GM21528 (cell line): ENCODE data around the gene PPP2R2C.

Experiments used
- ATAC-seq: cut with Tn5 transposase; IDR thresholded peaks from one replicate; pipeline ENCODE4 v1.9.1; 2021; ENCODE audit warnings: mild to moderate bottlenecking, moderate library complexity; ENCODE audit not compliant: unreplicated experiment, low FRiP score

PPP2R2C gene

DNA sequence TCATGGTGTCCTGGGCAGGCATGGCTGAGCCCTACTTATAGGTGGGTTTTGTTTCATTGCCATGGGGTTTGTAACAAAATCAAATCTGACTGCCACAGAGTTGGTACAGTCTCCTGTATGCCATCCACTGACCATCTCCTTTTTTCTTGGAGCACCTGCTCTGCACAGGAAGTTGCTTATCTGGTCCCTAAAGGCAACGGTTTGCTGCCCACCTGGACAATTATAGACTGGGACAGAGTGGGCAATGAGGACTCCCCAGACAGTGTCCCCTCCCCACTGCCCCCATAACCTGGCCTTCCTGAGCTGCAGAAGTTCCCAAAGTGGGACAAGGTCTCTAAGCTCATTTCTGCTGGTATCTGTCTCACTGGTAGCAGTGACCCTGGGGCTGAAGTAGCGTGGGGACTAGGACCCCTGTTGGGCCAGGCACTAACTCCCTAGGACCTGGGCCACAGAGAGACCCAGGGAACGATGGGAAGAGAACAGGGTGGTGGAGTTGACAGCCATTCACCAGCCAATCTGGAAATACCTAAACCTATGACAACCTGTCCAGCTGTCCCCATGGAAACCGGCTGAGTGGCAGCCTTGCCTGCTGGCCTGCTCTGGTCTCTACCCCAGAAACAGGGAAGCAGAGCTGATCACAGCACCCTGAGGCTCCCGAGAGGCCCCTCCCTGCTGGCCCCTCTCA is 138.1 kb downstream of the PPP2R2C start:
- no peak for ATAC-seq

DNA sequence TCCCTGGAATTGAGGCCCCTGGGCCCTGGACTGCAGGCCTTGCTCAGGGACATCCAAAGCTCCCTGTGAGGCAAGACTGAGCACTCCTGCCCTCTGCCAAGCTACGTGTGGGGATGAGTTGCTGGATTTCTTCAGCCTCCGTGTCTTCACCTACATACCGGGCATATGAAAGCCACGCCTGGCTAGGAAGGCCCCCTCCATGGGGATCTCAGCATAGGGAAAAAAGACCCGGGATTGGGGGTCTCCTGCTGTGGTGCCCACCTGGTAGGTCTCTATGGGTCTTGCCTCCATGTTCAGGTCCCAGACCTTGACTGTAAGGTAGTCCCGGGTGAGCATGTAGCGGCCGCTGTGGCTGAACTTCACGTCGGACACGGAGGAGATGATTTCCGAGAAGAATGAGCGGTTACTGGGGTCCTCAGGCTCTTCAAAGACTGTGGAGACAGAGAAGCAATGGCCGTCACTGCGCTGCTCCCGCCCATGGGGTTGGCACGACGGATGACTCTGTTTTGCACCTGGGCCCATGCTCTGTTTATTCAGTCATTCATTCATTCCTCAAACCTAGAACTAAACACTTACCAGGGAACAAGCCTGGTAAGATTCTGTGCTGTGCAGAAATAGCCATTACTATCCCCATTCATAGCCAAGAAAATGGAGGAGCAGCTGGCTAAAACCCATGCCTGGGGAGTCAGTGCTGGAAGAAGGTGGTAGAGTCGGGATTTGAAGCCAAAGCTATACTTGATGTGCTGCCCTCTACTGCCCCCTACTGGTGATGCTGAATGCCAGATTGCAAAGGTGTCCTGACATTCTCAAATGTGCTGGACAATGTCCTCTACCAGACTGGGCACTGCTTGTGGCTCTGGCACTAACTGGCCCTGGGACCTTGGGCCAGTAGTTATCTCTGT is 138.9 kb downstream of the PPP2R2C start:
- no peak for ATAC-seq

DNA sequence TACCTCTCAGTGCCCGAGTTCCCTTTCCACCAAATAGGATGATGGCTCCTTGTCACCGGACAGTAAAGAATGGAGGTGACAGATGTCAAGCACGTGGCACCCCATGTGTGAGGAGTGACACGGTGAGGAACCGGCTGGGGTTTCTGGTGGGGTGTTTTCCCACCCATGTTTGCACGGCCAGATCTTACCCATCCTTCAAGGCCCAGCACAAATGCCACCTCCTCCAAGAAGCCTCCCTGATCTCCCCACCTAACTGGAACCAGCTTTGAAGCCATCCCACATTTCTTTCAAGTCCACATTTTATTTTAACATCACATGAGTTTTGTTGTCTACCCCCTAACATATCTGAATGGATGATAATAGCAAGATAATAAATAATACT is 139.8 kb downstream of the PPP2R2C start:
- no peak for ATAC-seq

DNA sequence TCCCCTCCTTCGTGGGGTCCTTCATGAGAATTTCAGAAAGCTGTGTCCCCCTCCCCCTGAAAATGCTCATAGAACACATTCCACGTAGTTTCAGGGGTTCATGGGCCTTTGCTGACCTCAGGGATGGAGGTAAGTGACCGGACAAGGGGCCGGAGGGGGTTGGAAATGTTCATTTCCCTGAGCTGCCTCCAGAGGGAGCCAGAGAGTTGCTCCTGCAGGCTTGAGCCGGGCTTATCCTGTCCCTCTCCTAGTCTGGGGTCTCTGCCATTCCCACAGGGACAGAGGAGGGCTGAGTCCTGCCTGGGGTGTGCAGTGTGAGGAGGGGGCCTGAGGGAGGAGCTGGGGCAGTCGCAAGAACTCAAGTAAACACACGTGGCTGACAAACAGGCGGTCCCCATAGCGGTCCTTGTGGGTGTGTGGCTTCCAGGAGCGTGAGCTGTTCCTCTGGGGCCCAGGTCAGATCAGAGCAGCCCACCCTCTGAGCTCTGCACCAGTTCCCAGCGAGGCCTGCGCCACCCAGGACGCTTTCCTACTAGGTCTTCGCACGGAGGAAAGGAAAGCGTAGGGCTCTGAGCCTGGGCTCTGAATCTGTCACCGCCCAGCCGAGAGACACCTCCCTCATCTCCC is 140.3 kb downstream of the PPP2R2C start:
- ATAC-seq, result no peak

DNA sequence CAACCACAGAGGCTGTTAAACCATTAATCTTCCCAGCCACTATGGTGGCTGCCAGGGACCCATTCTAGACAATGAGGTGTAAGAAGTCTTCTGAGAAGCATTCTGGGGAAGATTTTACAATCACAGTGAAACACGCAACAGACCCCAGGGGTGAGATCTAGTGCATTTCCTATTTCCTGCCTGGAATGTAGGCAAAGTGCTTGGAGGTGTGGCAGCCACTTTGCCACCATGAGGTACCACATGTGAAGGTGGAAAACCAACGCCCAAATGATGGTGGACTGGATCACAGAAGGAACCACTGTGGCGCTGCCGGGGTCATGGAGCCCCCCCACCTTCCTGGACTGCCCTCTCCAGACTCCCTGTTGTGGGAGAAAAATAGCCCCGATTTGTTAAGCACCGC is 140.9 kb downstream of the PPP2R2C start:
- no peak for ATAC-seq

DNA sequence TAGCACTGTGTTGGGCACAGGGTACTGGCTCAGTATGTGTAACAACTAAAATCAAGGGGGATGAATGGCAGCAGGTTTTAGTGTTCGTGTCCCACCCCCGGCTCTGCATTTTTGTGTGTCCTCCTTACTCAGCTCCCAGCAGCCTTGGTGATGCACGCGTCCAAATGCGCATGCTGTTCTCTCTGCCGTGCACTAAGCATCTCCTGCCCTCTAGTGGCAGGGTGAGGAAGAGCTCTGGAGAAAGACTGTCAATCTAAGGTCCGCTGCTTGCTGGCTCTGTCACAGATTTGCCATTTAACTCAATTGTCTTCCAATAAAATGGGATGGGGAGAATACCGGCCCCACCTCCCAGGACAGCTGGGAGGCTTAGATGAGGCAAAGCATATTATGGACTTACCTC is 141.4 kb downstream of the PPP2R2C start:
- ATAC-seq, result no peak

DNA sequence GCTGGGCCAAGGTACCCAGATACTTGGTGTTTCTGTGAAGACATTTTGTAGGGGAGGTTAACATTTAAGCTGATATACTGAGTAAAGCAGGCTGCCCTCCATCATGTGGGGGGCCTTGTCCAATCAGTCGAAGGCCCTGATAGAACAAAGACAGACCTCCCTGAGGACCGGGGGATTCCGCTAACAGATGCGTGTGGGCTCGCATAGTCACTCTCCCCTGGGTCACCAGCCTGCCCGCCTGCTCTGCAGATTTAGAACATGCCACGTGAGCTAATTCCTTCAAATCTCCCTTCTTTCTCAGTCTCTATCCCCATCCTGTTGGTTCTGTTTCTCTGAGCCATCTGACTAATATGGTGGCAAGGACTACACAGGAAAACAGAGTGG is 142.0 kb downstream of the PPP2R2C start:
- no peak for ATAC-seq

DNA sequence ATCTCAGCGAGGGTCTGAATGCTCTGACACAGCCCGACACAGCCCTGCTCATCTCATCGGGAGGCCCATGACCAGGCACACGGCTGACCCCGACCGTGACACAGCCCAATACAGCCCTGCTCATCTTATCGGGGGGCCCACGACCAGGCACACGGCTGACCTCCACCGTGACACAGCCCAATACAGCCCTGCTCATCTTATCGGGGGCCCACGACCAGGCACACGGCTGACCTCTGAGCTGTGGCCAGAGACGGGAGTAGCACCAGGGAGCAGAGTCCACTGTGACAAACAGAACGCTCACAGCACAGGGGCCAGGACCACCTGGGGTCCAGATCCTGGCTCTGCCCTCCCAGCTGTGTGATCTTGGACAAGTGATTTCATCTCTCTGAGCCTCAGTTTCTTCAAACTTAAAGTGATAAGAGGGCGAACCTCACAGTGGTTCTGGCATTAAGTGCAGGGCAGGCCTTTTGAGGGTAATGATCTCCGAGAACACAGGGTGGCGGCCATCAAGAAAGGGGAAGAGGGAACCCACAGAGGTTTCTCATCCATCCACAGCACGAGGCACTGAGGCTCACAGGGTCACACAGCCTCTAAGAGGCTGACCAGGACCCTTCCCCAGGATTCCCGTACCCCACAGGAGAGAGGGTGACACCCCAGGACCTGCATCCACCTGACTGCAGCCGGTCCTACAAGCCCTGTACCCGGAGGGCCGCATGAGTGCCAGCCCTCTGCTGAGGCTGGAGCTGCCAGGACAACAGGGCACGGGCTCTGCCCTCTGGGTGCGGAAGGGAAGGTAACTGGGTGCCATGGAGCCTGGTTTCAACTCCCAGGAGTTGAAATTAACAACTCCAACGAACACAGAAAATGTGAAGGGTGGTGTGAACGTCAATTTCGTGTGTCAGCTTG is 142.7 kb downstream of the PPP2R2C start:
- ATAC-seq, result no peak

DNA sequence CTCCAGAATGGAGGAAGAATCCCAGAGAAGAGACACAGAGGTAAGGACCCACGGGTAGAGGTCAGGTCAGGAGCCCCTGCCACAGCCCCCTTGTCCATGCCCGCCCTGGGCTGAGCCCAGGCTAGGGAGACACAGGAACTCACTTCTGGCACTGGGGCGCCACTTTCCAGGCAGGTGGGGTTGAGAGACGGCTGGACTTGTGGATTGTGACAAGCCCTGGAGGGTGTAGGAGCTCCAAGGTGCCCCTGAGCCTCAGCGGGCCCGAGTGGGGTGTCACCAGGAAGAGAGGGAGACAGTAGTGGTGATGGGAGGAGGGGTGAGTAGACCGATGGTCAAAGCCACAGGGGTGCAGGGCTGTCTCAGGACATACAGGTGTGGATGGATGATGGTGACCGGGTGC is 143.9 kb downstream of the PPP2R2C start:
- ATAC-seq, result no peak

DNA sequence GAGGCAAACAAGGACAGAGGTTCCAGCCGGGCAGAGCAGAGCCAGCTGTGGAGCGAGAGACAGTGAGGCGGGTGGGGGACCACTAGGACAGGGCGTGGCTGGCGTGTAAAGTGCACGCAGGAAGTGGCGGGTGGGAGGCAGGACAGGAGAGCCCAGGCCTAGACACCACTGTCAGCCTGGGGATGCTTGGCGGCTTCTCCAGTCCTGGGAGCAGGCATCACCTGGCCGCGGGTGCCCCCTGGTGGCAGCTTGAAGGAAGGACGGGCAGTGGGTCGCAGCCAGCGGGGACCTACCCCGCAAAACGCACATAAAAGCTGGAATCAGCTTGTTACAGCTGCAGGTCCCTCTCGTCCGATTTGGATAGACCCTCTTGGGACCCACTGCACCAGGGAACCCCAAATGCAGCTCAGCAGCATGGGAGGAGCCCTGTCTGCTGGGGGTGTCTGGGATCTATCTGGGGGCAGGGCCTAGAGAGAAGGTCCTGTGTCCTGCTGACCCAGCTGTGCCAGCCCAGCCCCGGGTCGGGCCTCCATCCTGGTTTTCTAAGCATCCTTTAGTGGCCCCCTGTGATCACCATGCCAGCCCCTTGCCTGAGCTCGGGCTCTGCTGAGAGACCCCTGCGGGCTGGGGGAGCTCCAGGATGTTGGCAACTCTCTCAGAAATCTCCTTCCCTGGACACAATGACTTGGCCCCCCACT is 145.0 kb downstream of the PPP2R2C start:
- peak; percentile 45 for ATAC-seq

DNA sequence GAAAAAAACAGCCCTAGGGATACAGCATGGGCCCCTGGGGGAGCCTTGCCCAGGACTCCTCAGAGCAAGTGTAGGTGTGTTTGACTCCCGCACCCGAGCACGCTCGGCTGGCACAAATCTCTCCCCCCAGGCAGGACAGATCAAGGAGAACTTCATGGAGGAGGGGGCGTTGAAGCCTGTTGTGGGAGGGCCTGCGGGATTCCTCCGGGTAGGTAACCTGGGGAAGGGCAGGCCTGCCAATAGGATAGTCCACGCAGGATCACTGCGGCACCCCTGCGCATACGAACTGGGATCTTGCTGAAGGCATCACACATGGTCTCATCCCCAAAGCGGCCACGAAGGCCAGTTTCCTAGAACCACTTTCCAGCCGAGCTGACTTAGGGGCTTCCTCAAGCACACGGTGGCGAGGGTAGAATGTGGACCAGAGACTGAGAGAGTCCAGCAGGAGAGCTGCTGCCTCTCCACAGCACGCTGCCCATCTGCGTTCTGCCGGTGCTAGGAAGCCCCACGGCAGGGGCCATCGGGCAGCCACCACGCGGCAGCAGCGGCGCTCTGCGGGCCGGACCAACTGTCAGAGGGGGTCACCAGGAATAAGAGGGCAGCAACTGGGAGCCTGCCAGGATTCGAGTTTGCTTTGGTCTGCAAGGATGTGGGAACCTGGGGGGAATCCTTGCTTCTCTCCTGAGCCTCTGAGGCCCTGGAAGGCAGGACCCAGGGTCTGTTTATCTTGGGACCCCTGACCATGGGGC is 145.9 kb downstream of the PPP2R2C start:
- ATAC-seq, result no peak

DNA sequence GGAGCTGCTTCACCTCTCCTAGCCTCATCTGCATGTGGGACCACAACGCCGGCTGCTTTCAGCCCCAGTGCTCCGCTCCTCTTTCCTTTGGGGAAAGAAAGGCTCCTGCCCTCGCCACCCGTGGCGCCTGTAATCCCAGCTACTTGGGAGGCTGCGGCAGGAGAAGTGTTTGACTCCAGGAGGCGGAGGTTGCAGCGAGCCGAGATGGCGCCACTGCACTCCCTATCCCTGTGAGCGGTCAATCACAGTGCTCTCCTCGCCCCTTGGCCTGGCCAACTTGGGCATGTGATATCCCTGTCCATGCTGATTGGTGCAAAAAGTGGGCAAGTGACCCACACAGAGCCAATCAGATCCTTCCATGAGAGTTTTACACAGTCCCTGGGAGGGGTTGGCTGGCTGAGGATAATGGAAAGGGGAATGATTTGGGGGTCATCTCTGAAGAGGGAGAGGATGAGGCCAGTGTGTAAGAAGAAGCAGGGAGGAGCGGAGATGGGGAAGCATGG is 146.6 kb downstream of the PPP2R2C start:
- ATAC-seq, result no peak

DNA sequence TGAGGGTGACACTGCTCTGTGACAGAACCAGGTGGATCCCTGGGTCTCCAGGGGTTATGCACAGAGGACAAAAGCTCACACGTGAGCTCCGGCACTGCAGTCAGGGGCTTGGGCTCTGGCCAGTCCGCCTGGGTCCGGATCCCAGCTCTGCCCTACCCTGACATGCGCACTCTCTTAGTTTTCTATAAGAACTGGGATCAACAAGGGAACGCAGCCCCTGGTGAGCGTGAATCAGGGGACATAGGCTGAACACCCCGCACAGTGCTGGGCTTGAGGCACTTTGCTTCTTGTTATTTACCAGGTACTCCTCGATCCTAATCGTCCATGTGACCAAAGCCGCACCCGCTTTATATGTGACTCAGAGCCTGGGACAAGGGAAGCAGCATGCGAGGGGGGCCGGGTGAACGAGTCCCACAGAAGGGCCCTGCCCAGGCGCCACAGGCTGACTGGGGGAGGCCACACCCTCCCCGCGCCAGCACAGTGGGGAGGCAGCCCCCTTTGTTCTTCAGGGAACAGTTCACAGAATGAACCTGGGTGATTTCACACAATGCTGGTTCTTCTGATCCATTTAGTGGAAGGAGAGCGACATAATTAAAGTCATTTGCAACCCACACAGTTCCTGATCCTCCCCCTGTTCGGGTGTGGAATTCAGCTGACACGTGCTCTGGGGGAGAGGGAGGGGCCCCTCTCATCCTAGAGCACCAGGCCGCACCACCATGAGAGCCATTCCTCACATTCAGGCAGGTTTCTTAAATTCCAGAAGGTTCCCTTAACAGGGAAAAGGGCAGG is 147.2 kb downstream of the PPP2R2C start:
- no peak for ATAC-seq

DNA sequence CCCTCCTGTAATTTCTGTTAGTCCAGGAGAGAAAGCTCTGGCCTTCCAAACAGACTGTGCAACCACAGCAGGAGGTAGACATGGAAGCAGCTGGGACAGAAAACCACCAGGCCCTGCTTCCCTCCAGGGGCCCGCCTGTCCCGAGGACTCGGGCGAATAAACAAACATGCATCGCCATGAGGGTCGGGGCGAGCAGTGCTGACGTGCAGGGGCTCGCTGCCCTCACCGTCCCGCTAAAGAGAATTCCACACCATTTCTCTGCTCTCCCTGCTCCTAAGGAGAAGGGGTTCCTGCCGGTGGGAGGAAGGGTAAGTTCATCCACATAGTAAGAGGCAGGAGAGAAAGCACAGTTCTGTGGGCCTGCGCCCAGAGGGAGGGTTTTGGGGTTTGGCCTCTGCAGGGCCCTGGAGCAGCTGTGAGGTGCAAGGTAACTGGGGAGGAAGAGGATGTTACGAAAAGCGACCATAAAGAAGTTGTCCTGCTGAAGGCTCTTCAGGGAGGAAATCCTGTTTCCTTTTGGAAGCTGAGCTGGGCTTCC is 147.9 kb downstream of the PPP2R2C start:
- no peak for ATAC-seq

DNA sequence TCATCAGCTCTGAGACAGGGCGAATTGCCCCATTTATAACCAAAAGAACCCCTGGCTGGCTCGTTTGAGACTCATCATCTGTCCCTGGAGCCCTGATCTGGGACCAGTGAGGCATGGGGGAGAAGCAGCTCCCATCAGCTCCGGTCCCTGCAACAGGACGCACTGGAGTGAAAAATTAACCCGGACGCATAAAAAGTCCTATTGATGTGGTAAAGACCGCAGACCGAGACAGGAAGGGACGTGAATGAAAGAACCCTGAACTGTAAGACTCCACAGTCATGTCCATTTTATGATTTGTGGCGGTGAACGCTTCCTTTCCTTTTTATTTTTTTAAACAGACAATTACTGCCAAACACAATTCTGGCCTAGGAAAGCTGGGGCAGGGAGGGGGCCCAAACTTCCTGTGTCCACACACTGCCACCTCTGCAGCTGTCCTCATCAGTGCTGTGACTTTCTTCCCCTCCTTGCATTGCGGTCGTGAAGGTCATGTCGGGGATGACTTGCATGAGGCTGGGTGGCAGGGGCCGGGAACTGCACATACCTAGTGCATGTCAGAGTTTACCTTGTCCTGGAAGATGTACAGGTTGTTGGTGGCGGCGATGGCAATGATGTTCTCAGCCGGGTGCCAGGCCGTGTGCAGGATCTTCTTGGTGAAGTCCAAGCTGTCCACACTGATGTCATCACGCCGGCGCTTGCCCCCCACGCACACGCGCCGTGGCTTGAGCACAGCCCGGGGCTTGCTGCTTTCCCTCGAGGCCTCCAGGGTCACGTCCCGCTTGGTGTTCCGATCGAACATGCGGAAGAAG is 149.4 kb downstream of the PPP2R2C start:
- ATAC-seq, result no peak

DNA sequence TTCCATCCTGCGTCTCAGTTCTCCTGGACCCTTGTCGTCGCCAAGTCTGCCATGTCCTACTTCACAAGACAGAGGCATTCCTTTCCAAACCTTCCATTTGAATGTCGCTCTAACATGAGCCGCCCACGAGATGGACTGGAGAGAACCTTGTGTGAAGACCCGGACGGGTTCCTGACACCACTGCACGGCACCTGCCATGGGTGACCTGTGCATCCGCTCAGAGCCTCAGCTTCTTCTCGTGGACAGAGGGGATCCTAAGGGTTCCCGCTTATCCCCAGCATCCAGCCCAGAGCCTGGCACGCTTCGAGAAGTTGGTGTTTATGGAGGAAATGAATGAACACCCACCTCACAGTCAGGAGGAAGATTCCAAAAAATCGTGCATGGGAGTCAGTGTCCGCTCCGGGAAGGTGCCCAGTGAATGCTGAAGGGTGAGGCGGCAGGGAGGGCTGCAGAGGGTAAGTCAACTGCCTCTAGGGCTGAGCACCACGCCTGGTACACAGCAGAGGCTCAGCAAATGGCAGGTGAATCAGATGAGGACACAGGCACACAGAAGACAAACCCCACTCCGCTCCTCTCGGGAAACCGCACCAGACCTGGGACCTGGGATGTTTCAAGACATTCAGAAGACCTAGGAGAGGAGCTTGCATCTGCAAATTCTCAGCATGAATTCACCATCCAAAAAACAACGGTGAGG is 150.2 kb downstream of the PPP2R2C start:
- no peak for ATAC-seq

DNA sequence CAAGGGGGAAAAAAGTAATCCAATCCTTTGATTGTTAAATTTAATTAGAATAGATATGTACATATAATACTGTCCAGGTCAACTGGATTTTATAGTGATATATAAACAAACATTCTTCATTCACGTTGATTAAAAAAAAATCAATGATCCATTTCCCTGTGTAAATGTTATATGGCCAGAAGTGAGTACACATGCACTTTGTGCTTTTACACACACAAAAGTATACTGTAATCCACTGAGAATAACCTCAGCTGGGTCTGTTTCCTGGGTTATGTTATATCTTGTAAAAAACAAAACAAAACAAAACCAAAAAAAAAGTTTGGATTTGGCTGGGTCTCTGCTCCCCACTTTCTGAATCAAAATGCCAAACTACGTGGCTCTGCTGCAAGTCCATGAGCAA is 151.1 kb downstream of the PPP2R2C start:
- no peak for ATAC-seq
